Stimulated activated CD4-positive, alpha-beta T cell treated with anti-CD3 and anti-CD28 coated beads, Interleukin-4, amount 100 ng/mL, for 48 hours (primary cell): ENCODE measurements around the gene MCAM.
A peak's percentile ranks its signal among the peaks of the same experiment; 100 is the strongest.

ENCODE experiments used
- DNase-seq, 2 donors: peaks; one replicate each; pipeline ENCODE4 v3.0.0-alpha.2; 2020; ENCODE audit warnings: low read depth in 2 of 2

The MCAM gene

DNA sequence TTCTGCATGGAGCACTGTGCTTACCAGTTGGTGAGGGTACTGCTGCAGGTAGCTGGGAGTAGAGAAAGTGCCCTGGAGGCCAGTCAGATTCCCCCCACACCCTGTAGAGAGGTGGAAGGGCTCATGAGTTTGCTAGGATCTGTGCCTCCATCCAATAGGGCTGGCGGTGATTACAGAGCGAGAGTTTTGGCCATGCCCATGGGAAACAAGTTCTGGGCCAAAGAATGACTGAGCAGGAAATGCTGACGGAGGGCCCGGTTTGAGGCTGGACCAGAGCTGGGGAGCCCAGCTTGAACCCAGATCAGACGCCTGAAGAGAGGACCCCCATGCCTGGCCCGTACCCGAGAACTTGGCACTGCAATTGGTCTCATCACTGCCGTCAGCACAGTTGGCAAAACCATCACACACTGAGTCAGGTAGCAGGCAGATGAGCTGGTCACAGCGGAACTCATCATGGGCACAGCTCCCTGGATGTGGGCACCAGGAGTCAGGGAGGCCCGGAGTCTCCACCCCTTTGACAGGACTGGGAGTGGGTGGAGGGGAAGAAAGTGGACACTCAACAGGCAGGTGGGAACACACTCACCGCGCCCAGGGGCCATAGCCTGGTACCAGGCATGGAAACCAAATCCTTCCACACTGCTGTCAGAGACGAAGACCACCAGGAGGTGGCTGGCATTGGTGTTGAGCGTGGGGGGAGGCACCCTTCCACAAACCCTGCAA is 27.5 kb upstream of the MCAM start:
- no peak for DNase-seq

DNA sequence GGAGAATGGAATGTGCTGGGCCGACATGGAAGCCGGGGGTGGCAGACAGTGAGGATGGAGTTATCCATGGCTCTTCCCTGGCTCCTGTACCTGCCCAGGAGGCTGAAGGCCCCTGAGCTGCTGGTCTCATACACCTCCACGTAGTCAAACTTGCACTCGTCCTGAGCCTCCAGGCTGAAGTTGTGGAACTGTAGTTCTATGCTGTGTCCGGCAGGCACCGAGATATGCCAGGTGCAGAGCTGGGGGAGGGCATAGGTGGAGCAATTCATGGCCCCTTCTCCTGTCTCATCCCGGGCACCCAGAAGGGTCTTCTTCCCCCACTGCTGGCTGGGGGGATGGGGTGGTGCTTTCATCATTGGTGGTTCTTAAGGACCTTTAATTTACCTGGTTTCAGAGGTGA is 26.8 kb upstream of the MCAM start:
- DNase-seq = no peak

DNA sequence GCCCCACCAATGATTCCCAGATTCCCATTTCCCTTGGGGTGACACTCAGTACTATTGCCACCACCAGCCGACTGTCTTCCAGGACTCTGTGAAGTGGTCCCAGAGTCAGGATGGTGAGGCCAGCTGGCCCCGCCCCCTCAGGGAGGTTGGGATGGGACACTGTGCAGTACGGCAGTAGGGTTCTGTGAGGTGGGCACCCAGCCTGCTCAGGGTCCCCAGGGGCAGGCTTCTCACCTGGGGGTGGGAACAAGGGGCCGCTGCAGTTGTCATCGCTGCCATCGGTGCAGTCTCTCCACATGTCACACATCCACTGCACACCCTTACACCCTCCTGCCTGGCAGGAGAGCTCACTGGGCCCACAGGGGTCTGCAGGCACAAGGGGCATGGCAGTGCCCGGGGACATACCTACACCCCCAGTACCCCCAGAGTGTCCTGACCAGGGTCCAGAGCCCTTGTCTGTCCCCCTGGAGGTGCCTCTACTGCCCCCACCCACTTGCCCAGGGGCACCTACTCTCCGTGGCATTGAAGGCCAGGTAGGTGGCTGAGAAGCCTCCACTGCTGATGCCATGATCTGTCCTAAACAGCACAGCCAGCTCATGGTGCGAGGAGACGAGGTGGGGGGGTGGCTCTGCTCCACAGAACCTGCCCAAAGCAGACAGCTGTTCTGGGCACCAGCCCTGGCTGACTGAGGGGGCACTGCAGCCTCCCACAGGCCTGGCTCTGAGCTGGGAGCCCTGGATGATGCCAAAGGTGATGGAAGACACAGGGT is 25.6 kb upstream of the MCAM start:
- DNase-seq = no peak

DNA sequence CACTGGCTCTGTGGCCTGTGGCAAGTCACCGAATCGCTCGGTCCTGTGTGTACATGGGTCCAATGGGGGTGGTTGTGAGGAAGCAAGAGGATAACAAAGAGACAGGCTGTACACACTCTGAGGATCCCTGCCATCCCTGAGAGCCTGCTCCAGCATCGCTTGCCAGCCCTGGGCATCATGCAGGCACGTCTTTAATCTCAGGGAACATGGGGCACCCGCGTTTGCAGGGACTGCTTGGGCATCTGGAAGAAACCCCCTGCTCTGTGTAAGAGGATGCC is 25.0 kb upstream of the MCAM start:
- no peak for DNase-seq

DNA sequence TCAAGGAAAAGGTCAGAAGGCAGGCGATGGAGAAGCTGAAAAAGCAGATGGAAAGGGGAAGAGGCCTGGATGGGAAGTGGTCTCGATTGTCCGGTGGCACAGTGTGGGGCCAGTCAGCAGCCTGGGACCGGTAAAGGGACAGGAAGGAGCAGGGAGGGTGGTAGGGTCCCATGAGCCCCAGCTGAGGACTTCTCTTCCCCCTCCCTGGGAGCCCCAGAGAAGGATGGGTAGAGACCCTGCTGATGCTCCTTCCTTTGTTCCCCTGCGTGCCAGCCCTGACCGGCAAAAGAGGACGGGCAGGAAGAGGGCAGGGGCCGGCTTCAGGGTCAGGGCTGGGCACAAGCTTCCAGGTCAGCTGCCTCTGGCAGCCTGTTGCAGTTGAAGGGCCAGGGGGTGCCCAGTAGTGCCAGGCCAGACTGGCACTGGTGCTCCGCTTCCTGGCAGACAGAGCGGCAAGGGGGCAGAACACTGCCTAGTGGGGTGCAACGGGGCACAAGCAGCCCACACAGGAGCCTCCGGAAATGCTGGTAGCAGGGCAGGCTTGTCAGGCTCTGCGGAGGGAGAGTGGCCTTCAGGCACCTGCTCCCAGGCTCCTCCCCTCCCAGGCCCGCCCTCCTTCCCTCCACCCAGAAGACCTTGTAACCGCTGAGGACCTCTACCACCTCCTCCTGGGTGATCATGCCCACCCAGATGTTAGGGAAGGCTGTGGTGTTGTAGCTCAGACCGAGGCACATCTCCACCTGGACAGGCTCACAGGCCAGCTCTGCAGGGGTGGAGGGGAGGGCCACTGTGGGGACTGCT is 24.5 kb upstream of the MCAM start:
- DNase-seq = no peak

DNA sequence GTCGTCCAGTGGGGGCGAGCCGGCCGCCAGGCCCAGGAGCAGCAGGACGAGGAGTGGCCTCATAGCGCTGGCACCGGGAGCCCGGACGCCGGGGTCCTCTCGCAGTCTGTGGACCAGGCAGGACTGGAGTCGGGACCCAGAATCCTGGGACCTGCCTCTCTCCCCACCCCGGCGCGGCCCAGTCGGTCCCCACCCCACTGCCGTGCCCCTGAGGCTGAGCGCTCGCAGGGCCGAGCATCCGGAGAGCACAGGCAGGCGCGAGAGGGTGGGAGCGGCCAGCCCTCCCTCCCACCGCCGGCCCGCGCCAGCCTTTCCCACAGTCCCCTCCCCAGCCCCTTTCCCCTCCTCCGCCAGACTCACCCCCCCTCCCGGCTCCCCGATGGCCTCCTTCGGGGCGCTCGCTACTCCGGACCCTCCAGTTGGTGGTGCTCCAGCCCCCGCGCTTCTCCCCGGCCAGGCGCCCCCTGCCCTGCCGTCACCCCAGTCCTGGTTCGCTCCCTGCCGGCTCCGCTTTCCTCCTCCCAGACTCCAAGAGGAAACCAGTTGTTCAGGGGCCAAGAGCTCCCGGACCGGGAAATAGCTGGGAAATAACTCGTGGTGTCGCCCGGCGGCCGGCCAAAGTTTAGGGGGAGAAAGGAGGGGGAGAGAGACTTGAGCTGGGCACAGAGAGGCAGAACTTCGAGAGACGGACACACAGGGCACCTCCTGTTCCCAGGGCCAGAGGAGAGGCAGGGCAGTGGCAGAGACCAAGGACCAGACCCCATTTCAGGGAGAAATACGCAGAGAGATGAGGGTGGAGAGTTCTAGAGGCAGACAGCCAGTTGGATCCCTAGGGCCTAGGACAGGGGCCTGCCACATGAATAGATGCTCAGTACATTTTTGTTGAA is 23.6 kb upstream of the MCAM start, which contains the start of gene C1QTNF5:
TSS of gene C1QTNF5 (minus strand) at position 549 of the 887 bp plus-strand sequence. CDS start at position 63, 486 bp downstream.
- DNase-seq = no peak

DNA sequence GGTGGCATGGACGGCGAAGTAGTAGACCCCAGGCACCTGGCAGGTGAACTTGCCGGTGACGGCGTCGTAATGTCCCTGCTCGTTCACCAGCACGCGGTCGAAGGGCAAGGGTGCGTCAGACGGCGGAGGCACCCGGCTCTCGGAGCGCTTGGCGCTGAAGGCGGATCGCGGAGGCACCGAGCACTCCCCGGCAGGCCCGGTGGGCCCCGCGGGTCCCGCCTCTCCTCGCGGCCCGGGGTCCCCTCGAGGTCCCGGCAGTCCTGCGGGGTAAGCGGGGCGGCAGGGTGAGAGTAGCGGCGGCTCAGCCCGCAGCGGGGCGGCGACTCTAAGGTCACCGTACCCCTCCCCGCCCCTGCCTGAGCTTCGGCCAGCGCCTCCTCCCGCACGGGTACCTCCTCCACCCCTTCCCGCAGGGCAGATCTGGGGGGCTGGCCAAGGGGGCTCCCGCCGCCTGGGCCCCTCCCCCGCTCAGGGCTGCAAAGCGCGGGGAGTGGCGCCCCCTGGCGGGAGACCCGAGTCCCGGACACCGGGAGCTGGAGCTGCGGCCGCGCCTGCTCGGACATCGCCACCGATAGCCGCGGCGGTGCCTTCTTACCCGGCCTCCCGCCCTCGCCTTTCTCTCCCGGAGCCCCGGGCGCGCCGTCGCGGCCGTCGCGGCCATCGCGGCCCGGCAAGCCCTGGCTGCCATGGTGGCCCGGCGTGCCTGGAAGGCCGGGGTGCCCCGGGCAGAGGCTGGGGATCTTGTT is 22.8 kb upstream of the MCAM start:
- peak in 1 of 2 donors; percentile 49 for DNase-seq

DNA sequence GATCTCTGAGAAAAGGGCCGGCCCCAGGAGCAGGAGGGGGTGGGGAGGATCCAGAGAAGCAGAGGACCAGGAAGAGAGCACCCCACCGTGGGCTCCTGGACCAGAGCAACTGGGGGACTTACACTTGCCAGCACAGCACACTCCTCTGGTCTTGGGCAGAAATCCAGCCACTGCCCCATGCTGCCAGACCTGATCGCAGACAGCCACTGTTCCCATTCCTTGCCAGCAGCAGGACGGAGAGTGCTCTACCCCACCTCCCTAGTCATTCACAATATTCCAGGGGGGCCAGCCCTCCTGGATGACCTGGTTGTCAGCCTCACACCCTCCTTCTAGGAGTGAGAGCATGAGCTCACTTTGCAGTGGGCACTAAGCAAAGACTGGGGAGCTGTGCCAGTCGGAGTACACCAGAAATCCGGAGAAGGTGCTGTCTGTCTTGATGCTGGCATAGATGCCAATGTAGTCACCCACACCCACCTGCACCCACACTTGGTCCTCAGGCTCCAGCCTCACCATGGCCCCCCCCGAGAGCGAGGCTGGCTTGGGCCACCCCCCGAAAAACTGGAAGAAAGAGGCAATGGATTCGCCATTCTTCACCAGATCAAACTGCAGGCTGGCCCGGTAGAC is 22.1 kb upstream of the MCAM start:
- no peak for DNase-seq

DNA sequence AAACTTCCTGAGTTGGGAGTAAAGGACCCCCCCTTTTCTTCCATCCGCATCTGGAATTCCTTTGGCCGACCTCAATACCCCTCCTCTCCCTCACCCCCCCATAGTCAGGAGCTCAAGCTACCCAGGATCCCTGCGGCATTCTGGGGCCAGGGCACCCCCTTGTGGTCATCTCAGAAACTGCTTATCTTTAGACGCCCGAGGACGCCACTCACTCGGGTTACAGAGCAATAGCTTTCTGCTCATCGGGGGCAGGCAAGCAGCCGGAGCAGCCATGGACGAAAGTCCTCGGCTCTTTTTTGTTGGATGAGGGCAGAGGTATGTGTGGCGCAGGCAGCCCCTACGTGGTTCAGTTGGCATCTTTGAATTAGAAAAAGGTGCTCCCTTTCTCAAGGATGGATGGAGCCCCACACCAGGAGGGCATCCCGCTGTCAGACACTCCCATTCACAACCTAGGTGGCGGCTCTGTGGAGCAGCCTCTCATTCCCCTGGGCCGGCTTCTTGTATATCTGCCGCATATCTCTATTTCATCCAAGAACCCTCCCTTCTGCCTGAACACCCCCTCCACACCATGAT is 21.5 kb upstream of the MCAM start:
- DNase-seq = peak; percentile 51 to 54

DNA sequence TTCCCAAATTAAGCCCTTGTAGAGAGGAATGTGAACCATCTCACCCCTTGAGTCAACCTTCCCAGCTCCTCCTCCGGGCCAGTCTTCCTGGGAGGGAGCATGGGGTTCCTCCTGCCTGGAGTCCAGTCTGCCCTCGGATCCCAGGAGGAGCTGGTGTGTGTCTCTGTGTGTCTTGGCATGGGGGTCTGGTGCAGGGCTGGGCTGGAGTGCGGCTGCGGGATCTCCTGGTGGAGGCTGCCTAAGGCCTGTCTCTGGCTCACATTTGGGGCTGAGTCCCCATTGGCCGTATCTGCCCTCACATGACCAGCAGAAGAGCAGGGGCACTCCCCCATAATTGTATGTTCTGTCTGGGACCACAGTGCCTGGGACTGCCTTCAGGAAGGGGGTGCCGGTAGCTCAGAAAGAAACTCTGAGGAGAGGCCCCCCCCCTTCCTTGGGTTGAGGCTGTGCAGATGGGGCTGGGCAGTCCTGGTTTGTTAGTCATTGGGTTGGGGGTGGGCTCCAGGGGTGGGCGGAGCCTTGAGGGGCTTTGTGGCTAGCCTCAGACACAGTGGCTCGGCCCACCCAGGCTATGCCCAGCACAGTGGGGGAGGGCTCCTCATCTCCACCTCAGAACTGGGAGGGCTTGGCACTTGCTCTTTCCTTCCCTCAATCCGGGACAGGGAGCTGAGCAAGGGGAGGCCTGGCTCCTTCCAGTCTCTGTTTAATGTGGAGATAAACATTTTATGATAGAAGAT is 20.8 kb upstream of the MCAM start:
- DNase-seq = no peak

DNA sequence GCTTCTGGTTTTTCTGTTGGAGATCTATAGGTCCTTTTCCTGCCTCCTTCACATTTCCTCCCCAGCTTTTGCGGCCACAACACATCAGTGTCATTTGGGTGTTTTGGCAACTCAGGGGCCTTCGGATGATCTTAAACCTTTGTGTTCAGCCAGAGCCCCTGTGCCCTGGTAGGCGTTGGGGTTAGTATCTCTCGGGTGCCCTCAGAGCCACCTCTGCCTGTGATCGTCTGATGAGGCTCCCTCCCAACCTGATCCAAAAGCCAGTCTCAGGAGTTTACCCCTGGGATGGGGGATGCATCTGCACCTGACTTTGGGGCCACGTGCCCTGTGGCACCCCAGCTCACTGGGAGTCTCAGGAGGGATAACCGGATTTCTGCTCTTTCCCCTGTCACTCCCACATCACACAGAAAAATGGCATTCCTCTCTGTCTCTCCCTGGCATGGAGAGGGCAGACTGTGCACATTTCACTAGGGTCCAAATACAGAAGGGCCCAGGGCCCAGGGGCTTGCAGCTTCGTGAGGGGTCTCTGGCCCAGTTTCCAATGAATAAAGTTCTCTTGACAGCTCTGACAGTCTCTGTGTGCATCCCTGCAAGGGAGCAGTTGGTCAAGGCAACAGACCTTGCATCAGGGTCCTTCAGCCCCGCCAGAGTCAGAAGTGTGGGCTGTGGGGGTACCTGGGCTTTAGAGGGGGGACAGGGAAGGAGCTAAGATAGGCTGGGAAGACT is 20.0 kb upstream of the MCAM start:
- no peak for DNase-seq

DNA sequence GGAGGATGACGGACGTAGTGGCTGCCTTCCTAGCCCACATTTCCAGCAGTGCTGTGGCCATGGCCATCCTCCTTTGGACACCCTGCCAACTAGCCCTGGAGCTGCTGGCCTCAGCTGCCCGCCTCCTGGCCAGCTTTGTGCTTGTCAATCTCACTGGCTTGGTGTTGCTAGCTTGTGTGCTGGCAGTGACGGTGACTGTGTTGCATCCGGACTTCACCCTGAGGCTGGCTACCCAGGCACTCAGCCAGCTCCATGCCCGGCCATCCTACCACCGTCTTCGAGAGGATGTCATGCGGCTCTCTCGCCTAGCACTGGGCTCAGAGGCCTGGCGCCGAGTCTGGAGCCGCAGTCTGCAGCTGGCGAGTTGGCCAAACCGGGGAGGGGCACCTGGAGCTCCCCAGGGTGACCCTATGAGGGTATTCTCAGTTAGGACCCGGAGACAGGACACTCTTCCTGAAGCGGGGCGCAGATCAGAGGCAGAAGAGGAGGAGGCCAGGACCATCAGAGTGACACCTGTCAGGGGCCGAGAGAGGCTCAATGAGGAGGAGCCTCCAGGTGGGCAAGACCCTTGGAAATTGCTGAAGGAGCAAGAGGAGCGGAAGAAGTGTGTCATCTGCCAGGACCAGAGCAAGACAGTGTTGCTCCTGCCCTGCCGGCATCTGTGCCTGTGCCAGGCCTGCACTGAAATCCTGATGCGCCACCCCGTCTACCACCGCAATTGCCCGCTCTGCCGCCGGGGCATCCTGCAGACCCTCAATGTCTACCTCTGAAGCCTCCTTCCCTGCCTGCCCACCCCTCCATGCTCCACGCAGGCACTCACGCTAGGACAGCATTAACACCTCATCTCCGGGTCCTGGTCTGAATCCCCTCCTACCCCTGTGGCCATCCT is 19.0 kb upstream of the MCAM start:
- no peak for DNase-seq

DNA sequence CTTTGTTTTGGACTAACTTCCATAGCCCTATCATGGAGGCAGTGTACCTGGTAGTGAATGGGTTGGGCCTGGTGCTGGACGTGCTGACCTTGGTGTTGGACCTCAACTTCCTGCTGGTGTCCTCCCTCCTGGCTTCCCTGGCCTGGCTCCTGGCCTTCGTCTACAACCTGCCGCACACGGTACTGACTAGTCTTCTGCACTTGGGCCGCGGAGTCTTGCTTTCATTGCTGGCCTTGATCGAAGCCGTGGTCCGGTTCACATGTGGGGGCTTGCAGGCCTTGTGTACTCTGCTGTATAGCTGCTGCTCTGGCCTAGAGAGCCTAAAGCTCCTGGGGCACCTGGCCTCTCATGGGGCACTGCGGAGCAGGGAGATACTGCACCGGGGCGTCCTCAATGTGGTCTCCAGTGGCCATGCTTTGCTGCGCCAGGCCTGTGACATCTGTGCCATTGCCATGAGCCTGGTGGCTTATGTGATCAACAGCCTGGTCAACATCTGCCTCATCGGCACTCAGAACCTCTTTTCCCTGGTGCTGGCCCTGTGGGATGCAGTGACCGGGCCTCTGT is 18.2 kb upstream of the MCAM start:
- no peak for DNase-seq

DNA sequence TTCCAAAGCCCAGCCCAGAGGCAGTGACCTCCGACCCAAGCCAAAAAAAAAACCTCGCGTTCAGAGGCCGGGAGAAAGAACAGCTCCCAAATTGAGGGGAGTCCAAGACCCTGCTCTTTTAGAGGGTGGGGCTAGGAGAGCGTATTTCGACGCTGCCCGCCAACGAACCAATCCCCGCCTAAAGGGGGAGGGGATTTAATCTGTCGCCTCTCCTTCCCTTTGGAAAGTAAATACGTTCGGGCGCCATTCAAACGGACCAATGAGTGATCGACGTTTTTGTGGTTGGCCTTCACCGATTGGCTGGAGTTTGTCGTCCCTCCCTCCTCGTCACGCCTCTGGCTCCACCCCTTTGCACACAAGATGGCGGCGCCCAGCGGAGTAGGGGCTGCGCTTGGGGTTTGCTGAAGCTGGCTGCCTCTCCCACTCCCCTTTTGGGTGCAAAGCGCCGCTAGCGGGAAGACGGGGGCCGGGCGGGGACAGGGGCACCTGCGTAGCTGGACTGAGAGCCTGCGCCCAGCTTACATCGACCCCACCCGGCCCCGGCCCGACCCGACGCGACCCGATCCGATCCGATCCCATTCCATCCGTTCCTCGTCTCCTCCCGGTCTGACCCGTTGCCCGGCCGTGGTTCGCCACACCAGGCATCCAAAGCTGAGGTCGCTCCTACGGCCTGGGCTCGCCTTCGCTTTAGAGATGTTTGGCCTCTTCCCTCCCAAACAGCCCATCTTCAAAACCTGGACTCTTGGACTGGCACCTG is 17.4 kb upstream of the MCAM start, which contains the start of gene RNF26:
TSS of gene RNF26 (plus strand) at position 354 of the 757 bp plus-strand sequence. CDS start 596 bp downstream, outside the sequence.
- DNase-seq = peak; percentile 91

DNA sequence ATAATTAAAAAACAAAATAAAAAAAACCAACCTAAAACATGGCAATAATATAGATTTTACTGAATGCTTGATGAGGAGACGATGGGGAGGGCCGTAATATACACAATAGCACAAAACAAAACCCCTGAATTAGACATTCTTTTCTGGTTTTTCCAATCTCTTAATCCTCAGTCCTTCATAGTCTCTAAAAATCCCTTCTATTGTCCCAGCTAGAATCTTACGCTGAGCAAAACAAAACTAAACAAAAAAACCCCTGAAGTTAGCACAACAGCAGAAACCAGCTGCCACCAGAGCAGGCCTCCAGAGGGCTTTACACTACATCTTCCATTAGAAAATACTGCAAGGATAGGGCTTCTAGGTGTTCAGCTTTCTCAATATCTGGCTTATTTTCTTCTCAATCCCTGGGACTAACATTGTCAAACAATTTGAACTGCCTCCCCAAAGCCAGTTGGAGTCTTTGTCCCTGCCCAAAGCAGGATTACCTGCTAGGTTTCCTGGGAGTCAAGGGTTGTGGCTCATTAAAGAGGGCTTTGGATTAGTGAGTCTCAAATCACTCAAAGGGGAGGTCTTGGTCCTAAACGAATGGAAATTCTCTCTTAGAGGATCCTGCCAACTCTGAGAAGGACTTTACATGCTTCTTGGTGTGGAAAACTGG is 15.3 kb upstream of the MCAM start:
- no peak for DNase-seq

DNA sequence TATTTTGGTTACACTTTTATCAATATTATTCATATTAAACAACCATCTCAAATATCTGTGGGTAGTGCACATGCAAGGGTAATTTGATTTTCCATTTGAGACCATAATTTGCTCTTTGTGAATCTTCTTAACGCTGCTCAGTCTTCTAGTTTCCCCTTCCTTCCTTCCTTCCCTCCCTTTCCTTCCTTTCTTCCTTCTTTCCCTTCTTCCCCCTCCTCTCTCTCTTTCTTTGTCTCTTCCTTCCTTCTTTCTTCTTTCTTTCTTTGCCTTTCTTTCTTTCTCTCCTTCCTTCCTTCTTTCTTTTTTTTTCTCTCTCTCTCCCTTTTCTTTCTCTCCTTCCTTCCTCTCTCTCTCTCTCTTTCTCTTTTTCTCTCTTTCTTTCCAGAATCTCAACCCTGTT is 13.3 kb upstream of the MCAM start:
- DNase-seq = no peak
